H9 (cell line): Measurements from ENCODE around the gene MRPS5. TPM values are rescaled to one million over a fixed set of nuclear protein-coding genes. Genes with fewer than 3 reads are reported as not detected.

Experiments
- DNase-seq: peaks from one replicate; pipeline ENCODE4 v3.0.0-alpha.2; 2017
- H2AFZ ChIP-seq: one replicate; pipeline ENCODE4 v1.6.1; 2013; ENCODE audit warnings: mild to moderate bottlenecking, low read length, control low read depth, moderate library complexity
- H2AK5ac ChIP-seq: 2 replicates; pipeline ENCODE4 v1.6.1; 2013; ENCODE audit warnings: low read length, control low read depth, mixed read lengths; ENCODE audit not compliant: insufficient read length
- H2BK120ac ChIP-seq: one replicate; pipeline ENCODE4 v1.6.1; 2013; ENCODE audit warnings: low read depth, mild to moderate bottlenecking, low read length, control low read depth, inconsistent platforms; ENCODE audit not compliant: poor library complexity, severe bottlenecking
- H2BK12ac ChIP-seq: 2 replicates; pipeline ENCODE4 v1.6.1; 2013; ENCODE audit warnings: low read length, control low read depth, mixed read lengths, low read depth; ENCODE audit not compliant: insufficient read length
- H2BK15ac ChIP-seq: 2 replicates; pipeline ENCODE4 v1.6.1; 2013; ENCODE audit warnings: low read depth, low read length, control low read depth
- H2BK20ac ChIP-seq: one replicate; pipeline ENCODE4 v1.6.1; 2013; ENCODE audit warnings: low read depth, mild to moderate bottlenecking, low read length, control low read depth, inconsistent platforms; ENCODE audit not compliant: poor library complexity, severe bottlenecking
- H2BK5ac ChIP-seq: 2 replicates; pipeline ENCODE4 v1.6.1; 2013; ENCODE audit warnings: low read length, control low read depth, mixed read lengths; ENCODE audit not compliant: insufficient read length
- H3K14ac ChIP-seq: 2 replicates; pipeline ENCODE4 v1.6.1; 2013; ENCODE audit warnings: low read length, control low read depth; ENCODE audit not compliant: insufficient read depth
- H3K18ac ChIP-seq: 2 replicates; pipeline ENCODE4 v1.6.1; 2013; ENCODE audit warnings: low read depth, mild to moderate bottlenecking, mixed read lengths, low read length, control low read depth; ENCODE audit not compliant: insufficient read length
- H3K23ac ChIP-seq: 2 replicates; pipeline ENCODE4 v1.6.1; 2013; ENCODE audit warnings: low read length, control low read depth, mixed read lengths, low read depth; ENCODE audit not compliant: insufficient read length
- H3K23me2 ChIP-seq: 2 replicates; pipeline ENCODE4 v1.6.1; 2013; ENCODE audit warnings: low read depth, mild to moderate bottlenecking, mixed read lengths, low read length, control low read depth; ENCODE audit not compliant: insufficient read length, poor library complexity, severe bottlenecking
- H3K27ac ChIP-seq: 2 replicates; pipeline ENCODE4 v1.5.1; 2013; ENCODE audit warnings: low read length, control low read depth, mixed read lengths, low read depth; ENCODE audit not compliant: insufficient read length
- H3K27me3 ChIP-seq: 2 replicates; pipeline ENCODE4 v1.6.1; 2013; ENCODE audit warnings: low read length, control low read depth, inconsistent platforms; ENCODE audit not compliant: insufficient read depth
- H3K4ac ChIP-seq: 2 replicates; pipeline ENCODE4 v1.6.1; 2013; ENCODE audit warnings: low read depth, mild to moderate bottlenecking, control low read depth, inconsistent platforms, low read length, moderate library complexity
- H3K4me1 ChIP-seq: 2 replicates; pipeline ENCODE4 v1.6.1; 2013; ENCODE audit warnings: low read length, control low read depth, inconsistent platforms; ENCODE audit not compliant: insufficient read depth
- H3K4me2 ChIP-seq: 2 replicates; pipeline ENCODE4 v1.6.1; 2013; ENCODE audit warnings: low read length, control low read depth, mixed read lengths; ENCODE audit not compliant: insufficient read length, insufficient read depth
- H3K56ac ChIP-seq: 2 replicates; pipeline ENCODE4 v1.6.1; 2013; ENCODE audit warnings: low read depth, mild to moderate bottlenecking, mixed read lengths, low read length, control low read depth; ENCODE audit not compliant: insufficient read length
- H3K79me1 ChIP-seq: 2 replicates; pipeline ENCODE4 v1.6.1; 2013; ENCODE audit warnings: low read depth, mild to moderate bottlenecking, moderate library complexity, low read length, control low read depth, inconsistent platforms; ENCODE audit not compliant: insufficient read depth, poor library complexity, severe bottlenecking
- H3K79me2 ChIP-seq: 2 replicates; pipeline ENCODE4 v1.6.1; 2013; ENCODE audit warnings: low read length, control low read depth, inconsistent platforms; ENCODE audit not compliant: insufficient read depth
- H3K9ac ChIP-seq: 2 replicates; pipeline ENCODE4 v1.6.1; 2013; ENCODE audit warnings: low read length, control low read depth, mixed read lengths; ENCODE audit not compliant: insufficient read length; ENCODE audit errors: extremely low read depth
- H3K9me3 ChIP-seq: one replicate; pipeline ENCODE4 v1.6.1; 2013; ENCODE audit warnings: low read depth, low read length, inconsistent platforms; ENCODE audit not compliant: control insufficient read depth
- H3T11ph ChIP-seq: one replicate; pipeline ENCODE4 v1.6.1; 2013; ENCODE audit warnings: mild to moderate bottlenecking, low read length, control low read depth, inconsistent platforms
- H4K20me1 ChIP-seq: one replicate; pipeline ENCODE4 v1.6.1; 2013; ENCODE audit not compliant: control insufficient read depth, insufficient read length, insufficient read depth
- H4K5ac ChIP-seq: 2 replicates; pipeline ENCODE4 v1.6.1; 2013; ENCODE audit warnings: low read depth, mild to moderate bottlenecking, mixed read lengths, low read length, control low read depth; ENCODE audit not compliant: insufficient read length
- H4K8ac ChIP-seq: replicated peaks from 2 replicates; pipeline ENCODE4 v1.6.1; 2013; ENCODE audit warnings: low read length, control low read depth, mixed read lengths, low read depth; ENCODE audit not compliant: insufficient read length
- H4K91ac ChIP-seq: 2 replicates; pipeline ENCODE4 v1.6.1; 2013; ENCODE audit warnings: low read depth, mild to moderate bottlenecking, moderate library complexity, mixed read lengths, low read length, control low read depth; ENCODE audit not compliant: insufficient read length
- H3K27ac Mint-ChIP-seq, 3 experiments: 2 replicates in 2 of 3; 3 replicates in 1 of 3; pipeline ENCODE4 v1.8.0; 2020 to 2021; ENCODE audit warnings: mixed read lengths in 3 of 3, mild to moderate bottlenecking in 1 of 3, moderate library complexity in 1 of 3
- H3K27me3 Mint-ChIP-seq: 2 replicates; pipeline ENCODE4 v1.8.0; 2021; ENCODE audit warnings: low read depth, mild to moderate bottlenecking, moderate library complexity, mixed read lengths
- H3K36me3 Mint-ChIP-seq, 3 experiments: 2 replicates in 2 of 3; 3 replicates in 1 of 3; pipeline ENCODE4 v1.8.0; 2020 to 2021; ENCODE audit warnings: low read depth in 3 of 3, mixed read lengths in 3 of 3; ENCODE audit not compliant: insufficient read depth in 1 of 3
- H3K4me1 Mint-ChIP-seq, 2 experiments: 2 replicates each; pipeline ENCODE4 v1.8.0; 2020; ENCODE audit warnings: mixed read lengths in 2 of 2
- H3K4me3 Mint-ChIP-seq, 2 experiments: 2 replicates in 1 of 2; 3 replicates in 1 of 2; pipeline ENCODE4 v1.8.0; 2020 to 2021; ENCODE audit warnings: mild to moderate bottlenecking in 2 of 2, mixed read lengths in 2 of 2, moderate library complexity in 1 of 2
- H3K9me3 Mint-ChIP-seq, 2 experiments: 2 replicates in 1 of 2; 3 replicates in 1 of 2; pipeline ENCODE4 v1.8.0; 2020; ENCODE audit warnings: mild to moderate bottlenecking in 2 of 2, mixed read lengths in 2 of 2, moderate library complexity in 1 of 2
- CTCF ChIP-seq: fragments of 200-600 bp; sonication (generic); conservative IDR thresholded peaks from 3 replicates; pipeline ENCODE4 v1.8.0; 2021; ENCODE audit warnings: antibody characterized with exemption, mild to moderate bottlenecking
- WGBS: extraction: QIAGEN DNeasy Blood & Tissue Kit; methylation state at CpG from one replicate; pipeline ENCODE4 v1.1.7; 2013; ENCODE audit warnings: missing lambda C conversion rate, low lambda C conversion rate, mixed read lengths; ENCODE audit not compliant: insufficient read length; ENCODE audit errors: extremely low coverage; 5-methylcytosine and 5-hydroxymethylcytosine counted together
- total RNA-seq: library from RNA; stranded (reverse); gene quantifications from 2 replicates; pipeline ENCODE4 v1.2.1, GENCODE V29; 2021

The MRPS5 gene
- total RNA-seq, 1 experiment from 2014 or later, result 50.9 TPM

GRCh38 chr2:95059656-95060370 is 61.8 kb downstream of the MRPS5 start:
- H2BK20ac ChIP-seq, result no peak overlapping the region
- Mint-ChIP-seq H3K4me1 (peaks cover 16 to 22% of the 10 kb centered on the region in 2 experiments), H3K27ac (no peak overlapping the region; a peak in 1 of 7 replicates), H3K36me3 (no peaks in the 10 kb centered on the region), H3K9me3 (no peaks in the 10 kb centered on the region), H3K4me3 (no peak overlapping the region), H3K27me3 (peaks cover 18% of the 10 kb centered on the region)
- no peak overlapping the region for H3K56ac ChIP-seq
- H3K9me3 ChIP-seq, result no peaks in the 10 kb centered on the region
- H3K79me1 ChIP-seq, result no peaks in the 10 kb centered on the region
- no peaks in the 10 kb centered on the region for H3K27me3 ChIP-seq
- no peak overlapping the region for H3K18ac ChIP-seq
- H3K23me2 ChIP-seq, result no peaks in the 10 kb centered on the region
- no peak overlapping the region for H3T11ph ChIP-seq
- H3K4me1 ChIP-seq, result no peaks in the 10 kb centered on the region; the same call in 1 of the 2 replicates
- H3K27ac ChIP-seq, result no peak overlapping the region
- no peak overlapping the region for H4K8ac ChIP-seq
- TF ChIP-seq CTCF, result no peak
- H4K5ac ChIP-seq, result no peak overlapping the region
- H2AFZ ChIP-seq, result no peak overlapping the region
- H4K20me1 ChIP-seq, result no peaks in the 10 kb centered on the region
- H2BK5ac ChIP-seq, result no peak overlapping the region
- no peak overlapping the region for H2BK120ac ChIP-seq
- no peak overlapping the region for H3K4ac ChIP-seq
- H3K9ac ChIP-seq, result no peak overlapping the region
- H3K23ac ChIP-seq, result no peak overlapping the region
- H3K79me2 ChIP-seq, result no peaks in the 10 kb centered on the region
- H3K14ac ChIP-seq, result no peak overlapping the region; the same call in 1 of the 2 replicates
- no peak overlapping the region for H2AK5ac ChIP-seq
- H4K91ac ChIP-seq, result no peak overlapping the region
- no CpG with 5 or more reads among the region's 12 CpGs for WGBS
- peak; percentile 17 for DNase-seq
- H3K4me2 ChIP-seq, result no peak overlapping the region
- no peak overlapping the region for H2BK12ac ChIP-seq
- H2BK15ac ChIP-seq, result no peak overlapping the region
